ENCODE results near the gene STXBP3.

Gene STXBP3

DNA sequence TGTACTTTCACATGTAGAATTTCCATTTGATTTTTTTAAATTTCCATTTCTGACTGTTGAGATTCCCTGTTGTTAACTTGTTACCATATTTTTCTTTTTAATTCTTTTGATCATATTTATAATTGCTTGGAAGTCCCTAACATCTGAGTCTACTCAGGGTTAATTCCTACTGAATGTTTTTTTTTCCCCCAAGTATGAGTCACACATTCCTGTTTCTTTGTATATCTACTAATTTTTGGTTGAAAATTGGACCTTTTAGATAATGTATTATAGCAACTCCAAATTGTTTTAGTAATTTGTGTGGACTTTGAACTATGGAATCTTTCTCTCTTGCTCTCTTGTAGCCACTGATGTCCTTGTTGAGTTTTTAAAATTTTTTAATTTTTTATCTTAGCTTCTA is 54.6 kb downstream of the STXBP3 start:
- no peak for DNase-seq (ENCODE audit: low read depth)

DNA sequence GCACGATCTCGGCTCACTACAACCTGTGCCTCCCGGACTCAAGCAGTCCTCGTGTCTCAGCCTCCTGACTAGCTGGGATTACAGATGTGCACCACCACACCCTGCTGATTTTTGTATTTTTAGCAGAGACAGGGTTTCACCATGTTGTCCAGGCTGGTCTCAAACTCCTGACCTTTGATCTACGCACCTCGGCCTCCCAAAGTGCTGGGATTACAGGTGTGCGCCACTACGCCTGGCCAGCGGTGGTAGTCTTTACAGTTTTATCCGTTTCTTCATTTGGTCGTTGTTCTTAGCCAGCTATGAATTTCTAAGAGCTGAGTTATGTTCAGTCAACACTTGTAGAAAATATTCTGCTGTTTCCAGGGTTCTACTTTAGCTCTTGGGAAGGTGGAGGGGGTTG is 57.1 kb downstream of the STXBP3 start:
- DNase-seq (ENCODE audit: low read depth) = no peak

DNA sequence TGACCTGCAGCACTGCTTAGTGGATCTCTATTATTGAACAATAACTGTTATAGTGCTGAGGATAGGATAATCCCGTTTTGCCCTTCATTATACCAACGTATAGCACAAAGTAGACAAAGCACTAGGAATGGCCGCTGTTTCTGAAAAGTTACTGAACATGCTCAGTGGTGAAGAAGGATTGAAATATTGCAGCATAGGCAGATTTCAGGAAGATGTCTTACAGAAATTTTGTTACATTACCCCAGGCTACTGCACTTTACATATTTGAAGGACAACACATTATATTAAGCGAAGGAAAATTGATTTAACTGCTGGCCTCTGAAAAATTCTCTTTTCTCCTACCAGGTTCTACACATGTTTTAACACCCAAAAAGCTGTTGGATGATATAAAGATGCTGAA is 62.0 kb downstream of the STXBP3 start:
- DNase-seq (ENCODE audit: low read depth) = no peak

DNA sequence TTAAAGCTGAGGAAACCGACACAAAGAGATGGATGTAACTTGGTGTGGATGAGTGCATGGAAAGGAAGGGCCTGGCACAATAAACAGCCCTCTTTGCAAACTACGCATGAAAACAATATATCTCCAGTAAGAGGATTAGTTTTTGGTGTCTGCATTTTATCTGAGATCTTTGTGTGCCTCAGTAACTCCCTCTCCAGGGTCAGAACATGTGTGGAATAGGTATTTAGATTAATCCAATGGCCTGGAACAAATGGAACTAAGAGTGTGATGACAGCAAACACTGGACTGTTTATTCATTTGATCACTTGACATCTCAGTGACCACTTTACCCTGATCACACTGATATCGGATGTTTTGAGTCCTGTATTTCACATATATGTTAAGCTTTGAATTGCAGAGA is 65.1 kb downstream of the STXBP3 start:
- DNase-seq (ENCODE audit: low read depth) = no peak

DNA sequence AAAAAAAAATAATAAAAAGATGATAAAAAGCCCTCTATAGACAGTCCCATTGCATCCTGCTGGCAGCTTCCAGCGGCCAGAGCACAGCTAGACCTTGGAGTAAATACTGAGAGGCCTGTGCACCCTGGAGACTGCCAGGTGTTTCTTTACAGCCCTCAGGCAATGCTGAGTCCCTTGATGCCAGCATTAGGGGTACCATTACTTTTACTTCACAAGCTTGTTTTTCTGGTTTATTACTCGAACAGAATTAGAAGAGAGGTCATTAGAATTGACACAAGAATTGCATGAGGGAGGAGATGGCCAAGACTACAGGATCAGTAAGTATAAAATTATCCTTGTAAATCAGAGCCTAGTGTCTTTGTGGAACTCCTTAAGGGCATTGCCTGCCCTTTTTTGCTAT is 66.9 kb downstream of the STXBP3 start:
- no peak for DNase-seq (ENCODE audit: low read depth)

DNA sequence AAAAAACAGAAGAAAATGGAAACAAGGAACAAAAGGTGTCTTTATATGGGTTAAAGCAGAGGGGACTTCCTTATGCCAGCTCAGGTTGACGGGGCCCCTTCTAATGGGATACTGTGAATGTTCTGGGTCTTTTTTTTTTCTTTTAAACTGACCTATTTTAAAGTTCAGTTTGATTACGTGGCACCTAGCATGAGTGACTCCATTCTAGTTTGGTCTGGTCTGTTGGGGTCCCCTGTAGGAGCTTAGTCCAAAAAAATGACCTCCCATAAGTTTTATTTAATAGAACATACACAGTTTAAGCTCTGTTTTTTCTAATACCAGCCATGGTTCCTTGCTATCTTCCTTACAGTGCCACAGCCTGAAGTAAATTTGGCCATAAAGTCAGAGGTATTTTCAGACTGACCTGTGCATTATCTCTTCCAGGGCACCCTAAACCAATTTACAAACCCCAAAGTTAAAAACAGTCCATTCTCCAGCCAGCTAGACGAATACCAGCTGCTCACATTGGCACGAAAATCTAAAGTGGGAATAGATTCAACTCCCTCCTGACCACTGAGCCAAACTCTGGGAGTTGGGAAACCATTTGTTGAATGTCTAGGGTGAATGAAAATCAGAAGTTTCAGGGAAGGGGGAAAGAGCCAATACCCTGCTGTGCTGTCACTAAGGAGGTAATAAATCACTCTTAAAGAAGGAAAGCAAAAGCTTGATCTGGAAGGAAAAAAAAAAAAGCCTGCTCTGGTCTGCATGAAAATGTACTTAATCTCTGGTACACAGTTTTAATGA is 68.1 kb downstream of the STXBP3 start:
- no peak for DNase-seq (ENCODE audit: low read depth)

DNA sequence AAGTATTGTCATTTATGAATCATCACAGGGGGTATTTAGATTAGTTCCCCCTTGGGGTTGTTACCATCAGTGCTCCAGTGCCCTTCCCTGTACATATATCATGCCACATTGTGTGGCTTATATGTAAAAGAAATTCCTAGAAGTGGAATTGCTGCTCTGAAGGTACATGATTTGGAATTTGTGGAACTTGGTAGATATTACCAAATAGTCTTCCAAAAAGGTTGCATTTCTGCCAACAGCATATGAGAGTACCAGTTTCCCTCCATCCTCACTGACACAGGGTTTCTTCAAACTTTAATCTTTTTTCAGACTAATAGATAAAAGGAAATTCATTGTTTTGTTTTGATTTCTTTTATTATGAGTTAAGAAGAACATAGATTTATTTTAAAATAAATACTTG is 69.1 kb downstream of the STXBP3 start:
- DNase-seq (ENCODE audit: low read depth) = no peak

DNA sequence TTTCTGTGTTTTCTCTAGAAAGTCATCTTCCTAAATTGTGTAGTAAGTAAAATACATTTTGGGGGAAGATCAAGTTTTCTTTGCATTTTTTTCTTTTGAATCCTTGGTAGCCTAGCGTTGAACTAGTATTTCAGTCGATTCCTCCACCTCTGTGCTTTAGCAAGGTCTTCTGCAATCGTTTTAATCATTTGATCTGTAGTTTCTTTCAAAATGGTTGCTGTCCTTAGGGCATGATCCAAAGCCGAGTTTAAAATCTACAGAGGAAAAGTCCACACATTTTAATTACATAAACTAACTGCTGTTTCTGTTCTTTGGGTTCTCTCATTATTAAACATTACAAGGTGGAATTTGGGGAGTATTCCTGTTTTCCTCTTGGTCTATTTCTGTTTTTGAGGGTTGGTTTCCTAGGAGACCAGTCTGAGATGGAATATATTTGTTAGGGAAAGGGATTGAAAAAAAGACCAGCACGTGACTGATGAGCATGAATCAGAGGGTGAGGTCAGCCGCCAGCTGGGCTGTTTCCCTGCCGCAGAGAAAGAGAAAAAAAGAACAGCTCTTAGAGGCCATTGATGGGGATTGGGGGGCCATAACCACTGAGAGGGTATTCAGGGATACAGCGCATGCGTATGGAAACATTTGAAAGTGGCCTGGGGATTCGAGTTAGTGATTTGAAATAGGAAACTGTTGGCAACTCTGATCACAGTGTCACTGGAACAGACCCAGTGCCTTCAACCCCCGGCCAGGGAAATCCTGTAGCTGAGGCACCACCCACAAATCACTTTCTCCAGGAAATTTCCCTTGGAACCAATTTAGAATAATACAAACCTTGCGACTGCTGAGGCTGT is 69.8 kb downstream of the STXBP3 start:
- no peak for DNase-seq (ENCODE audit: low read depth)

DNA sequence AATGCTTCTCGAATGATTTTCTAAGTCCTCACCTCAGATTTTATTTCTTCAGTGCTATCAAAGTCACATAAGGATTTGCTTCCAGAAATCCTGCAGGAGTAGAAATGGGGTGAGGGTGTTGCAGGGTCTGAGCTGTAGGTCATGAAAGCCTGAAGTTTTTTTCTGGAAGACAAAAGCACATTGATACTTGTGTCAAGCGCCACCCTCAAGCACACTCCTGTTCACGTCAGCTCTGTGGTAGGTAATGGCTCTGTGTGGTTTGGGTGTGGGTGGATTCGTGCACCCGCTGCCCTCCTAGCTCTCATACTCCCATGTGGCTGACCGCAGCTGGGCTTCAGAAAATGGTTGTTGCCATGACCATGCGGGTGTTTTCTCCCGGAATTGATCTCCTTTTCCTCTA is 70.5 kb downstream of the STXBP3 start:
- DNase-seq (ENCODE audit: low read depth) = no peak

DNA sequence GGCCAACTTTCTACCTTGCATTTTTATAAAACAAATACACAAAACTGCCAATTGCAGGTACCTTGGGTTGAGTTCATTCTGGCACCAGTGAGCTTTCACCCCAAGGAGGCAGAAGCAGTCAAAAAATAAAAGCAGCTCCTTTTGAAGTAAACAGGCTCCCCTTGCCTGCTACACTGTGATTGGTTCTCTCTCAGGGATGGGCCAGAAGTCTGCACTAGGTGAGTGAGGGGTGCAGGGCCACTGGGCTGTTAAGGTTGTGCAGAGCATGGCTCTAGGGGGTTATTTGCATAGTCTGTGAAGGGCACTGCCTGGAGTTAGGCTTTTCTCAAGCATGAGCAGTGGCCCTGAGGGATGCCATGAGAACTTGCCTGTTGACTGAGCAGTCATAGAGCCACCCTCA is 71.3 kb downstream of the STXBP3 start:
- no peak for DNase-seq (ENCODE audit: low read depth)

DNA sequence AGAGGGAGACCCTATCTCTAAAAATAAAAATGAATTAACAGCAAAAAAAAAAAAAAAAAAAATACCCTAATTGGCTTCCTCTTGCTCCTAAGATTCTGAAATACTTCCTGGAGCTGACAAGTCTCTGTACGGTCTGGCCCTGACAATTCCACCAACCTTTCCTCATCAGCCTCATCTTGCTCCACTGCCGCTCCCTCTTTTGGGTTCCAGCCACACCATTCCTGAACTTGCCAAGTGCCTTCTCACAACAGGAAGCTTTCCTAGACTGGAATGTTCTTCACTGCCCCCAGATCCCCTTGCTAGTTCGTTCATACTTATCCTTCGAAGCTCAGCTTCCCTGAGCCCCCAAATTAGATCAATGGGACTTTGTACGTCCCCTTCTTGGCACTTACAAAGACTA is 73.4 kb downstream of the STXBP3 start:
- no peak for DNase-seq (ENCODE audit: low read depth)

DNA sequence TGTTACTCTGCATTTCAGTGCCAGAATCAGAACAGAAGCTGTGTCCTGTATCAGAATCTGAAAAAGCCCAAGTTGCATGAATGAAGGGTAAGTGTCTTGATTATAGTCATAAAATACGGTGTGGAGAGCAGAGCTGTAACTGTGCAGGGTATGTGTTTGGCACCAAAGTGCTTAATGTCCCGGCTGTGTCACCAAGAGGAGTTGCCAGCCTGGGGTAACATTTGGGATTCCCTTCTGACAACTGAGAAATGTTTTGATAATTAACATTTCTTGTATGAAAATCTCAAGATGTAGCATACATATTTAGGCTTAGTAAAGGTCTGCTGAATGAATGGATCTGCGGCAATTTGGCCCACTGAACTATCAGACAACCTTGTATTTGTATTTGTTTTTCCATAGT is 77.2 kb downstream of the STXBP3 start:
- no peak for DNase-seq (ENCODE audit: low read depth)

DNA sequence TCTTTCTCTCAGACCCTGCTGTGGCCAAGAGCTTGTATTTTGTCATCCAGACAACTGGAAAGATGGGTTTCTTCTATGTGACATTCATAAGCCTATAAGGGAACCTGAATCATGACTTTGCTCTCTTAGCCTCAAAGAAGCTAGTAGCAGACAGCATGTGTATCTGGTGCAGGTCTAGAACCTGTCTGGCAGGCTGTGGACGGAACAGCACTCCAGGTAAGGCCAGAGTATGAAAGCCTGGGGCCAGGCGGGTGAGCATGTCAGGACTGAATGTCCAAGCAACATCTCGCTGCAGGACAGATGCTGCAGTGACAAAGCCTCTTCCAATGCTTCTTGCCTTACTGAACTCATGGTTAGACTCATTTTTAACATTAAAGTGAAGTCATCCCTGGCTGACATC is 77.6 kb downstream of the STXBP3 start:
- DNase-seq (ENCODE audit: low read depth) = no peak

DNA sequence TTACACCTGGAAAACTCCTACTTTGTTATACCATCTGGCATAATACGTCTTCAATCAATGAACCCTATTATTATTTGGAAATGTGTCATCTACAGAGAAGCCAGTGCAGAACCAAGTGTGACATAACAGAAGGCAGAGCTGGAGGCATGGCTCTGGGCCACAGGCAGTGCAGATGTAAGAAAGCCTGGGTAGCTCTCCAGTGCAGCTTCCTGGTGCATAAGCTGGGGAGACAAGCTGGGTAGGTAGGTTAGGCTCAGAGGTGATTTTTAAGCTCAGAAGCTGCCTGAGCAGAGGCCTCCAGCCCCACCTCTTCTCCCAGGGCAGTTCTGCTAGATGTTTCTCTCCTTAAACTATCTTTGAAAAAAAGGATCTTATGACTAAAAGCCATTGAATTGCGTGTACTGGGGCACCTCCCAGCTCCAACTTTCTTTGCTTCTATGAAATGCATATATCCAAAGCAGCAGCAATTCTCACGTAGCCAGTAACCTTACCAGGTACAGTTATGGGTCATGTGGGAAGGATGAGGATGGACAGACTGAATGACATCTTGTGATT is 79.7 kb downstream of the STXBP3 start:
- no peak for DNase-seq (ENCODE audit: low read depth)

DNA sequence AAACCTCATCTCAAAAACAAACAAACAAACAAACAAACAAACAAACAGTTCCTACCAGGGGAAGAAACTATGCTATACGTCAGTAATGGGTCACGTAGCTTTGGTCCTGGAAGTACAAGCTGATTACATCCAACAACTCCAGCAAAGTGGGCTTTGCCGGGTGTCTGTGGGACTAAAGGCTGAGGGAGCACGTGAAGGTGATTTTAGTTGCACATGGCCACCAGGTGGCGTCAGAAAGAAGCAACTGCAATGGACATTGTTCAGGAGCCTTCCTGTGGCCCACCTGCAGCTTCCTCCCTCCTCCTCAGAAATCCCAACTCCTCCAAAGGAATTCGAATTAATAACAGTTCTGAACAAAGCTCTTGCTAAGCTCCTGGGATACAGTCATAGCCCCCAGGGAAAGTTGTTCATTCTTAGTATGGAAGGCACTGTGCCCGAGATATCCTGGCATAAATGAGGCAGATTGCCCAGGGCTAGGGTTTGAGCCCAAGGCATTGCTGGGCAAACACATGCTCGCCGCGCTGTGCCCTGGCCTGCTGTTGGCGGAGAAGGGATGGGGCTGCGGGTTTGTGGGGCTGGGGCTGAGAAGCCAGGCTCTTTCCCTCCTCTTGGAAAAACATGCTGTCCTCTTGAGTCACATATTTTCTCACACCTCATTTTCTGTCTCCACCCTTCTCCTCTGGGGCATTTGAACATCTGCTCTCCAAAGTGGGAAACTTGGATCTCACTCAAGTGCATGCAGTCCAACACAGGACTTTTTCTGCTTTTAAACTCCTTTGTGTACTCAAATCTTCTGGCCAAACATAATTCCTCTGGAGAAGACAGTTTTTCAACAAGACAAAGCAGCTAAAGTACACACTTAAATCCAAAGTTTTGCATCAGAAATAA is 81.8 kb downstream of the STXBP3 start:
- DNase-seq (ENCODE audit: low read depth) = peak; percentile 54

DNA sequence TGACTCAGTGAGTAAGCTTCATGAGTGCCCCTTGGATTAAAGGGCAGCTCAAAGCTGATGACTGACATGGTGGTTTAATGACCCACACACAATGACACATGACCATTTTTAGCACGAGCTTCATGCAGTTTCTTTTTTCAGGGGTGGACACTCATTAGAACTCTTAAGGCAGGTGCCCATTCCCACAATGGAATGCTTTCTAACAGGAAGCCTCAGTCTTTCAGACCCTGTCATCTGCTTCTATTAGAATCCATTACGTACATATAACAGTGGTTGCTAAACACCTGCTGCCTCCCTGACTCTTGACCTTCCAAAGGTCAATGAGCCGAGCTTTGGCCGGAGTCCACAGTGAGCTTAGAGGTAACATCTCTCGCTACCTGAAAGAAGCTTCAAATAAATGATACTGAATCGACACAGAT is 83.0 kb downstream of the STXBP3 start:
- no peak for DNase-seq (ENCODE audit: low read depth)

DNA sequence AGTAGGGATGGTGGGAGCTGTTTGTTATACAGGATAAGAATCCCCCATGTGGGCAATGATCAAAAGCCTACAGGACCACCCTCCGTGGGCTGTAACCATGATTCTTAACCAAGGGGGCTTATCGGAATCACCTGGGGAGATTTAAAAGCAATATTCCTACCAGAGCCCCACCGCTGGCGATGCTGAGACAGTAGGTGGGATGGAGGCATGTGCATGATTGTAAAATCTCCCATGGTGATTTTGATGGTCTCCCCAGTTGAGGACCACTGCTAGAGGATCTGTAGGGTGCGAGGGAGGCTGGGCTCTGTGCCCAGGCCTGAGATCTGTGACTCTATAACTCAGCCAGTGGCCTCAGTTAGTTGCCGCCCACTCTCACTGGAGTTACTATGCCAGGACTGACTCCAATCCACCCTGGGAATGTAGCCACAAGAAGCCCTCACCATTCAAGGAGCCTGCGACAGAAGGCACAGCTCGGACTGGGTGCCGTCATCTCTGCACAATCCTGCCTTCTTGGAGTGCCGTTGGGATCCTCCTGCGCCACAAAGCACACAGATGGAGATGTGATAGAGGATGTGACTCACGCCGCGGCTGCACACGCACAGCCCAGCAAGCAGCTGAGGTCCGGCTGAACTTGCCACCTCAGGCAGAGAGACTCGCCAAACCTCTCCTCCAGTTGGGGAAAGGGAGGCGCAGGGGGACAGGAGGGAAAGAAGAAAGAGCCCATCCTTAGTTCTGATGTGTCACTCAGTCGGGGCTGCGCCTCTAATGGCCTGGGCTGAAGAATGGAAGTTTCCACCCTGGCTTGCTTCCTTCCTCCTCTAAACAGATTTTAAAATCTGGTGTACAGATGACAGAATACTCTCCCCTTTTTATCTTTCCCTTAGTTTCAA is 83.9 kb downstream of the STXBP3 start:
- no peak for DNase-seq (ENCODE audit: low read depth)

DNA sequence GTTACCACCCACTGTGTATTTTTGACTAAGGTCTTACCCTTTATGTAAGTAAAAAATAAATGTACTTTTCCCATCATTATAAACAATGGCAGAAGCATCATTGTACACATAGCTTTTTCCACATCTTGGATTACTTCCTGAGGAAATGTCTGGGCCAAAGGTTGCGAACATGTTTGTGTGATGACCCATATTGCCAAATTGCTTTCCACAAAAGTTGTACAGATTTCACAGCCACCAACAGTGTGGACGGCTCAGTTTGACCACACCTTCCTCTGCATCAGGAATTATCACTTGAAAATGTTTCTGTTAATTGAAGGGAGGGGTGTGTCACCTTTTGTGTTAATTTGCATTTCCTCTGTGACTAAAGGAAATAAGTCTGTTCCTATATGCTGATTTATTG is 84.8 kb downstream of the STXBP3 start:
- no peak for DNase-seq (ENCODE audit: low read depth)

DNA sequence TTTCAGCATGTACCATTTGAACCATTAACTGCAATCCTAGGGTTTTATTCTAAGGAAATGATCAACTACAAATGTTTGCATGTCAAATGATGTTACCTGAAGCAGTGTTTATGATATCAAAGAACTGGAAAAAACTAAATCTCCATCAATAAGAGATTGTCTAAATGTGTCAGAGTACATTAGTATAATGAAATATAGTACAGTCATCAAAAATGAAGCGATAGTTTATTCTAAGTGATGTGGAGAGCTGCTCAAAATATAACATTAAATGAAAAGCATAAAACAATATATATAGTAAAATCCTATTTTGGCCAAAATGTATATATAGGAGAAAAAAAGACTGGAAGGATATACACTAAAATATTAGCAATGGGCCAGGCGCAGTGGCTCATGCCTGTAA is 86.5 kb downstream of the STXBP3 start:
- DNase-seq (ENCODE audit: low read depth) = no peak

DNA sequence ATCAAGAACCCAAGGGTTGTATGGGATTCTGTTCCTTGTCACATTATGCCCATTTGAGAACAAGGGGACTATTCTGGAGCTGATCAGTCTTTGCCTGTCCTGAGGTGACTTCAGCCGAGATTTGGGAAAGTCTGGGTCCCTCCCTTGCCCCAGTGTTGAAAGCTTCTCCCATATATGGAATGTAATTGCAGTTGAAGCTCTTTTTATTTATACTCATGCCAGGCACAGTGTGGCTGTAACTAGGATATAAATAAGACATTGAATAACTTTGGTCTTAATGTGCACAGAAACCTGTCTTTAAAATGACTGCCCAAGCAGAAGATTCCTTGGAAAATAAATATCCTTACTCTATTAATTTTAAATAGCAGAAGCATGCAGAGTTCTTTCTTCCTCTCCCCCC is 95.2 kb downstream of the STXBP3 start:
- DNase-seq (ENCODE audit: low read depth) = no peak

DNA sequence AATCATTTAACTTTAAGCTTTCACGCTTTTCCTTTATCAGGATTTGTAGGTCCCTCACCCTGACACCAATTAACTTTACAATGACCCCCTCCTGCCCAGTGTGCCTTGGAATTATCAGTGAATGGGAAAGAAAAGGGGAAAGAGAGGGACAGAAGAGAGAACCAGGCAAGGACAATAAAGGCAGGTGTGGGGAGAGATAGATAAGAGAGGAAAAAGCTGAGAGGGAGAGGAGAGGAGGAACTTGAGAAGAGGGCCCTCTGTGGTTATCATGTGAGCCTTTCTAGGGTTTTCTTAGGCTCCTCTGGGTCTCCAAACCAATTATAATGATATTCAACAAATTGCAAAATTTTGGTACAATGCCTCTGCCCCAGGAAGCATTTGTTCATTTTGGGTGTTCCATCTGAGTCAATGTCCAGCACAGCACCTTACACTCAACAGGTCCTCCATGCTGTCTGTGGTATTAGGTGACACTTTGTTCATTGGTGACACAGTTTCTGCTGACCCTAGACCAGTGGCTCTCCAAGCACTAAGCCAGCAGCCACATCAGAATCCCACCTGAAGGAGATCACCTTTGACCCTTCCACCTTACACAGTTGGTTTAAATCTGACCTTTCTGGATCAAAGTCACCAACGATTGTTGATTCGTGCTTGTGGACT is 96.2 kb downstream of the STXBP3 start:
- no peak for DNase-seq (ENCODE audit: low read depth)

All from stimulated activated CD8-positive, alpha-beta memory T cell treated with anti-CD3 and anti-CD28 coated beads, Interleukin-4, amount 100 ng/mL, for 24 hours (primary cell).